22Rv1 (cell line): Measurements from ENCODE around the gene SLC25A34.

Experiments
- ZFX ChIP-seq: fragments of 450-650 bp; IDR thresholded peaks from 2 replicates; pipeline ENCODE4 v1.6.1; 2017; ENCODE audit warnings: antibody characterized with exemption, borderline replicate concordance
- TF ChIP-seq, protein P1 (sequence below): fragments of 450-650 bp; IDR thresholded peaks from 2 replicates; pipeline ENCODE4 v1.5.1; 2017; ENCODE audit warnings: mild to moderate bottlenecking

DNA sequence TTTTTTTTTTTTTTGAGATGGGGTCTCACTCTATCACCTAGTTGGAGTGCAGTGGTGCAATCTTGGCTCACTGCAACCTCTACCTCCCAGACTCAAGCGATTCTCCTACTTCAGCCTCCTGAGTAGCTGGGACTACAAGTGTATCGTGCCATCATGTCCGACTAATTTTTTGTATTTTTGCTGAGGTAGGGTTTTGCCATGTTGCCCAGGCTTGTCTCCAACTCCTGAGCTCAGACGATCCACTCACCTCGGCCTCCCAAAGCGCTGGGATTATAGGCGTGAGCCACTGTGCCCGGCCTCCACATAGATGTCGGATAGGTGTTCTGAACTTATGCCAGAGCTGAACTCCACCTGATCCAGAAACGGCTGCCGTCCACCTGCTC, 30.9 kb upstream of the SLC25A34 start:
- TF ChIP-seq, protein P1, sequence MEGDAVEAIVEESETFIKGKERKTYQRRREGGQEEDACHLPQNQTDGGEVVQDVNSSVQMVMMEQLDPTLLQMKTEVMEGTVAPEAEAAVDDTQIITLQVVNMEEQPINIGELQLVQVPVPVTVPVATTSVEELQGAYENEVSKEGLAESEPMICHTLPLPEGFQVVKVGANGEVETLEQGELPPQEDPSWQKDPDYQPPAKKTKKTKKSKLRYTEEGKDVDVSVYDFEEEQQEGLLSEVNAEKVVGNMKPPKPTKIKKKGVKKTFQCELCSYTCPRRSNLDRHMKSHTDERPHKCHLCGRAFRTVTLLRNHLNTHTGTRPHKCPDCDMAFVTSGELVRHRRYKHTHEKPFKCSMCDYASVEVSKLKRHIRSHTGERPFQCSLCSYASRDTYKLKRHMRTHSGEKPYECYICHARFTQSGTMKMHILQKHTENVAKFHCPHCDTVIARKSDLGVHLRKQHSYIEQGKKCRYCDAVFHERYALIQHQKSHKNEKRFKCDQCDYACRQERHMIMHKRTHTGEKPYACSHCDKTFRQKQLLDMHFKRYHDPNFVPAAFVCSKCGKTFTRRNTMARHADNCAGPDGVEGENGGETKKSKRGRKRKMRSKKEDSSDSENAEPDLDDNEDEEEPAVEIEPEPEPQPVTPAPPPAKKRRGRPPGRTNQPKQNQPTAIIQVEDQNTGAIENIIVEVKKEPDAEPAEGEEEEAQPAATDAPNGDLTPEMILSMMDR, result no peak
- no peak for TF ChIP-seq ZFX
